NCI-H446 treated with DMSO at 0.1 percent for 48 hours (cell line): ENCODE data around the gene KLHL22.
"Not testable (repeated sequence)": the region's sequence is repeated elsewhere in the genome, so short reads cannot be mapped to it uniquely, and the experiment has no call there.

ENCODE experiments used
- DNase-seq: peaks from one replicate; lab custom pipeline; 2025; lab: John Stamatoyannopoulos, UW

KLHL22 gene

DNA sequence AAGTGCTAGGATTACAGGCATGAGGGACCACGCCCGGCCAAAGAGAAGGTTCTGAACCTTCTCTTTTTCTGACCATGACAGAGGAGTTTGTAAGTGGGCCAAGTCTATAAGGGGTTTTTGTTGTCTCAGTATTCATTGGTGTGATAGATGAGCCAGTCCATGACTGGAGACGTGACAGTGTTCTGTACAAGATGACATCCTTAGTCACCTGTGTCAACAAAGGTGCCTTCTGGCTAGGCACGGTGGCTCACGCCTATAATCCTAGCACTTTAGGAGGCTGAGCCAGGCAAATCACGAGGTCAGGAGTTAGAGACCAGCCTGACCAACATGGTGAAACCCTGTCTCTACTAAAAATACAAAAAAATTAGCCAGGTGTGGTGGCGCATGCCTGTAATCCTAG lies 4.2 kb upstream of the KLHL22 start:
- DNase-seq = no peak

DNA sequence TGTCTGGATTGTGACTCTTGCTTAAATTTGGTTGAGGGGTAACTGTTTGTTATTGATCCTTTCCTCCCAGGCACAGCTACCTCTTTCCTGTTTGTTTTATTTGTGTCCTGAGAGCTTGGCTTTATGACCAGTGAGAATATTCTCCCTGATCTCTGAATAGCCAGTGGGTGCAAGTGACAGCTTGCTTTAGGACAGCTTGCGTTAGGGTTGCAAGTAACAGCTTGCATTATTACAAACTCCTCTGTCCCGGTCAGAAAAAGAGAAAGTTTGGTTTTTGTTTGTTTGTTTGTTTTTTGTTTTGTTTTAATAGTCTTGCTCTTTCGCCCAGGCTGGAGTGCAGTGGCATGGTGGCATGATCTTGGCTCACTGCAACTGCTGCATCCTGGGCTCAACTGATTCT lies 3.3 kb upstream of the KLHL22 start:
- DNase-seq = no peak

DNA sequence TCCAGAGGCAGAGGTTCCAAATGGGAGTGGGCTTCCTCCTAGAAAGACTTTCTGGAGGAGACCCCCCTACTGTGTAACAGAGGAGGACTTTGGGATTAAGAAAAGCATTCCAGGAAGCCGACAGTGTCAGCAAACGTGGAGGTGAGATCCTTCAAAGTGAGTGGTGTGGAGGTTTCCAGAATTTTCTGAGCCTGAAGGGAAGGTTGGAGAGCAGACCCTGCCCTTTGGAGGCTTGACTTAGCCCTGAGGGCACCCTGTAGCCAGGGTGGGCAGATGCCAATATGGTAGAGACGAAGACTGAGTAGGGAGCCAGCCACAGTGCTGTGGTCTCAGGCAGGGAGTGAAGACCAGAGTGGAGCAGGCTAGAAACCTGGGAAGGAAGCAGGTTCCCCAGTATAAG lies 1.8 kb upstream of the KLHL22 start:
- no peak for DNase-seq

DNA sequence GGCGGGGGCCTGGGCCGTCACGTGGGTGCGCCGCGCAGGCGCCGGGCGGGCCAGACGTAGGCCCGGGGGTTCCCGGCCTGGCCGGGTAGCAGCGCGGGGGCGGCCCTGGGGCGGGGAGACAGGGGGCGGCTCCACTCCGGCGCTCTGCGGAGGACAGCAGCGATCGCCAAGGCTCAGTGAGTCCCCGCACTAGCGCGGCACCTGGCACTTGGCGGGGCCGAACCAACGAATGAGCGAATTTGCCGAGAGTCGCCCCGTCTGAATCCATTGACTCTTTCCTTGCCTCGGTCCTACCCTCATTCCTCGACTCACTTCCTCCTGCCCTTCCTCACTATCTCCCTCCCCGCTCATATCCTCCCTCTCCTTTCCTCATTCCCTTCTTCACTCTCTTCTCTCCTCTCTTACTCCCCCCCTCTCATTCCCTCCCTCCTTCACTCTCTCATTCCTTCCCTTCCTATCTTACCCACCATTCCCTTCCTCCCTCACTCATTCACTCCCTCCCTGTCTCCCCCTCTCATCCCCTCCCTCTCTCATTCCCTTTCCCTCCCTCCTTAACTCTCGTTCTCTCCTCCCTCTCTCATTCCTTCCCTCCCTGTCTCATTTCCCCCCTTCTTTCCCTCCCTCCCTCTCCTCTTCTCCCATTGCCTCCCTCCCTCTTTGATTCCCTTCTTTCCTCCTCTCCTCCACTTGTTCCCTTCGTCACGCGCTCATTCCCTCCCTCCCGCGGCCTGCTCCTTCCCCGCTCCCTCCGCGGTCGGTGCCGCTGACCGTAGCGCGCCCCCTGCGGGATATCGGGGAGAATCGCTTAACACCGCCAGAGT lies 476 bp upstream of the KLHL22 start:
- DNase-seq = peak; percentile 81

DNA sequence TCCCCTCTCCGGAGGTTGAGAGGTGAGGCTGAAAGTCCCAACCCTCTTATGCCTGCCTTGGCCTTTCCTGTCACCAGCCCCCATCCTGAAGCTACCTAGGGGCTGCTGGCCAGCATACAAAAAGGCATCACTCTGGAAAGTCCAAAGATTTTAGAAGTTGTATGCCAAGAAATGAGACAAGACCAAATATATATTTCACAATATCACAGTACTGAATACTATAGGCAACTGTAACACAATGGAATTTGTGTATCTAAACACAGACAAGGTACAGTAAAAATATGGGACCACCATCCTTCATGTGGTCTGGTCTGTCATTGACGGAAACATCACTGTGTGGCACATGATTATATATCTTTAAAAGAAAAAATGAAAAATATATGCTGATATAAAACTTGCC lies 4.2 kb downstream of the KLHL22 start:
- DNase-seq = no peak

DNA sequence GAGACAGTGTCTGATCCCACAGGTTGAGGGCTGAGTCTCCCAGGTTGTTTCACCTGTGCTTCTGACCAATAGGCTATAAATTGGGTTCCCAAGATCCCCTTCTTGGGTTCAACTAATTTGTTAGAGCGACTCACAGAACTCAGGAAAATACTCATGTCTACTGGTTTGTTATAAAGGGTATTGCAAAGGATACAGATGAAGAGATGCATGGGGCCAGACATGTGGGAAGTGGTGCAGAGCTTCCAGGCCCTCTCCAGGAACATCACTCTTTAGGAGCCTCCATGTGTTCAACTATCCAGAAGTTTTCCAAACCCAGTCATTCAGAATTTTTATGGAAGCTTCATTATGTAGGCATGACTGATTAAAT lies 4.7 kb downstream of the KLHL22 start:
- no peak for DNase-seq

DNA sequence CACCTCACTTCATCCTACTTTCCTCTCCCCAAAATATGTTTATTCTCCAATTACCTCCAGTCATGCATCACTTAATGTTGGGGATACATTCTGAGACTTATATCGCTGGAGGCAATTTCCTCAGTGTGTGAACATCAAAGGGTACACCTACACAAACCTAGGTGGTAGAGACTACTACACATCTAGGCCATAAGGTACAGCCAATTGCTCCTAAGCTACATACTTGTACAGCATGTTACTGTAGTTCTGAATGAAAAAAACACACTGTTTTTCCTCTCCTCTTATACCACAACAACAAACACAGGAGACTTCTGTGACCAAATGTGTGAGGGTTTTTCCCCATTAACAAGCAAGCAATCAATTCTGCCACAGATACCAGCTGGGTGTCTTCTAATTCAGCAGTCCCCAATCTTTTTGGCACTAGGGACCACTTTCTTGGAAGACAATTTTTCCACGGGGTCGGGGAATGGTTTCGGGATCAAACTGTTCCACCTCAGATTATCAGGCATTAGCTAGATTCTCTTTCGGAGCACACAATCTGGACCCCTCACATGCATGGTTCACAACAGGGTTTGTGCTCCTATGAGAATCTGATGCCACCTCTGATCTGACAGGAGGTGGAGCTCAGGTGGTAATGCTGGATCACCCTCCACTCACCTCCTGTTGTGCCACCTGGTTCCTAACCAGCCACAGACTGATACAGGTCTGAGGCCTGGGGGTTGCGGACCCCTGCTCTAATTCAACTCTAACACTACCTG lies 5.2 kb downstream of the KLHL22 start:
- no peak for DNase-seq

DNA sequence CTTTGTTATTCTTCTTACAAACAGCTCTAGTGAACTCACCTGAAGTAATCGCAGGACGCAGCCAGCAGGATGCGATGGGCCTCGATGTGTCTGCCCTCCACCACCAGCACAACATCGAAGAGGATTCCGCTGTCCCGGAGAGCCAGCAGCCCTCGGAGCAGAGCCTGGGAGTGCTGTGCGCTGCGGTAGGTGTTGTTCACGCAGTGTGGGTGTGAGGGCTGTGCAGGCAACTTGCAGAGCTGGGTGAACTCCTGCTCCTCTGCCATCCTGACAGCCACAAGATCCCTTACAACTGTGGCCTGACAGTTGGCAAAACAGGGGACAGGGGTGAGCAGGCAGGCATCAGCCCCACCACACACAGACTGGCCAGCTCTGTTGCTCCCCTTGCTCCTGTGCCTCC lies 6.6 kb downstream of the KLHL22 start:
- no peak for DNase-seq

DNA sequence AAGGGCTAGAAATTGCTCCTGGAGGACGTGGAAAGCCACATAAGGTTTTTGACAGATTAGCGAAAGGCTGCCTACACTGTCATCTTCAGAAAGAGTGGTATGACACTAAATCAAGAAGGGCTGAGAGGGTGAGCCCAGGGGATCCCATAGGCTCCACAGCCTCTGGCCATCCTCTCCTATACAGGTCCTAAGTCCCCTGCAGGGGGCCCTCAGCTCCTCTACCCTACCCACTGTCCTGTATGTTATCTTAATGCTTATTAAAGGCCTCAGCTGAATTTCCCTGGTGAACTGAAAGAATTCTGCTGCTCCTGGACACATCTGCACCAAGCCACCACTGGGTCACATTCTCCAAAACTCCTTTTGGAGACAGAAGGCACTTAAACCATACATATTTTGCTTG lies 7.9 kb downstream of the KLHL22 start:
- no peak for DNase-seq

DNA sequence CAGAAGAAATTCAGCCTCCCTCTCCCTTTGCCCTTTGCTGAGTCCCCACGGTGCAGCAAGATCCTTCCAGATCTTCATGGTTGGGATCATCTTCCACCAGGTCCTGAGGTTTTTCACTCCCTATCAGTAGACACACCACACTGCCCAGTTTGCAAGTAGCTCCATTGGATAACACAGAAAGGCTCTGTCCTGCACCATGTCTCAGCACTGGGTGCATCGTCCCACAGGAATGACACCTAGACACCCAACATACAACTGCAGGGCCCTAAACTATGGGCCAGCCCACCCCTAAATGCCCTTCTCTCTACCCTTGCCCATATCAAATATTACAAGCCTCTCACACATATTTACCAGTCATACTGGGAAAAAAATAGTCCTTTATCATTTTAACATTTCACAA lies 9.4 kb downstream of the KLHL22 start:
- DNase-seq = no peak

DNA sequence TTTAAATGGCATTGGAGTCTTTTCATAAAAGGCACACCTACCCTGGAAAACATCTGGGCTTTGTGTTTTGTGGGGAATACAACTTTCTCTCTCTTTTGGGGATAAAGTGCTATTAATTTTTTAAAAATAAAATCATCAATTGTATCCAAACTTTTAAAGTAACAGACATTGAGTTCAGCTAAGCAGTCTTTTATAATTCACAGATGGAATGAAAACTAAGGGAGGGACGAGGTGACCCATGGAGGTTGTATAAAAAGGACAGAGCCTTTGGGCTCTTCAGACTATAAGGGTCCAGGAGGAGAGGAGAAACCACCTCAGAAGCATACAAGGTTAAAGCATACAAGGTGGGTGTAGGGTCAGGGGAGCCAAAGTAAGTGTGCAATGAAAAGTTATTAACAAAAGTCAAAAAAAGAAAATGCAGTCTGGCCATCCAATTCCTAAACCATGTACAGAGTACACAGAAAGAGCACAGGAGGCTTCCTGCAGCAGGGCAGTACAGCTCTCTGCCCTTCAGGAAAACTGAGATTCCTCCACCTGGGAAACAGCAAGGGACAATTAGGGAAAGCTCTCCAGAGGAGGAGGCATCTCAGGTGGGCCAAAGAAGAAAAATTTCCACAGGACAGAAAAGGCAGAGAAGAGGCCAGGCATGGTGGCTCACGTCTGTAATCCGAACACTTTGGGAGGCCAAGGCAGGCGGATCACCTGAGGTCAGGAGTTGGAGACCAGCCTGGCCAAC lies 10.5 kb downstream of the KLHL22 start:
- no peak for DNase-seq

DNA sequence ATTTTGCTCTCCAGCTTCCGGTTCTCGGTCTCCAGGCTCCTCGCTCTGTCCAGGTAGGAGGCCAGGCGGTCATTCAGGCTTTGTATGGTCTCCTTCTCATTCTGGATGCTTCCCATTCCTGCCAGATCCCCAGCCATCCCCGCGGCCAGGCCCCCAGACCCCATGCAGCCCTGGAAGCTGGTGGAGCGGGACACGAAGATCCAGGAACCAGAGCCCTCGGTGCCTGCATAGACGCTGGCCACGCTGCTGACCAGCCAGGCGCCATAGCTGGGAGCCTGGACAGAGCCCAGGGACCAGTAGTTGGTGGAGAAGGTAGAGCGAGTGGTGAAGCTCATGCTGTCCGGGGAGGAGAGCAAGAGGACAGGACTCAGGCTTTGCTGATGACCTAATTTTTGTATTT lies 11.8 kb downstream of the KLHL22 start:
- DNase-seq = no peak

DNA sequence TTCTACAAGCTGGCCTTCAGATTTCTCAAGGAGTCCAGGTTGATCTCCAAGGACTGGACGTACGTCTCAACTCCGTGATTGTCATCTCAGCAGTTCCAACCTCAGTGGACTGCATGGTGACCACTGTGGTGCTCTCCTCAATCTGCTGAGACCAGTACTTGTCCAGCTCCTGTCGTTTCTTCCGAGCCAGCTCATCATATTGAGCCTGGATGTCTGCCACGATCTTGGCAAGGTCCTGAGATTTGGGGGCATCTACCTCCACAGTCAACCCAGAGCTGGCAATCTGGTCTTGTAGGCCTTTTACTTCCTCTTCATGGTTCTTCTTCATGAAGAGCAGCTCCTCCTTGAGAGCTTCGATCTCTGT lies 12.5 kb downstream of the KLHL22 start:
- not testable (repeated sequence) for DNase-seq

DNA sequence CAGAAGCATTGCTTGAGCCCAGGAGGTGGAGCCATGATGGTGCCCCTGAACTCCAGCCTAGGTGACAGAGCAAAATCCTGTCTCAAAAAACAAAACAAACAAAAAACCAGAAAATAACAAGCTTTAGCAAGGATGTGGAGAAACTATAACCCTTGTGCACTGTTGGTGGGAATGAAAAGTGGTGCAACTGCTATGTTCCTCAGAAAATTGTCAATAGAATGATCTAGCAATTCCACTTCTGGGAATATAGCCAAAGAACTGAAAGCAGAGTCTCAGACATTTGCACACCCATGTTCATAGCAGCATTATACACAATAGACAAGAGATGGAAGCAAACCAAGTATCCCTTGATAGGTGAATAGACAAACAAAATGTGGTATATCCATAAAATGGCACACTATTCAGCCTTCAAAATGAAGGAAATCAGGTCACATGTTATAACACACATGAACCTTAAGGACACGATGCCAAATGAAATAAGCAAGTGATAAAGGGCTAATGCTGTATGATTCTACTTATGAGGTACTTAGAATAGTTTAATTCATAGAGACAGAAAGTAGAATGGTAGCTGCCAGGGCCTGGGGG lies 15.9 kb downstream of the KLHL22 start:
- DNase-seq = no peak

DNA sequence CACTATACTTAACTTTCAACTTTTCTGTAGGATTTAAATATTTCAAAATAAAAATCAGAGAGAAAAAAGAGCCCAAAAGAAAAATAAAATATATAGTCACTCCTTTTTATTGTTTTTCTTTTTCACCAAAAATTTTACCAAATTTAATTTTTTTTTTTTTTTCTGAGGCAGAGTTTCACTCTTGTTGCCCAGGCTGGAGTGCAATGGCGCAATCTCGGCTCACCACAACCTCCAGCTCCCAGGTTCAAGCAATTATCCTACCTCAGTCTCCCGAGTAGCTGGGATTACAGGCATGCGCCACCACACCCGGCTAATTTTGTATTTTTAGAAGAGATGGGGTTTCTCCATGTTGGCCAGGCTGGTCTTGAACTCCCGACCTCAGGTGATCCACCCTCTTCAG lies 17.5 kb downstream of the KLHL22 start:
- DNase-seq = not testable (repeated sequence)

DNA sequence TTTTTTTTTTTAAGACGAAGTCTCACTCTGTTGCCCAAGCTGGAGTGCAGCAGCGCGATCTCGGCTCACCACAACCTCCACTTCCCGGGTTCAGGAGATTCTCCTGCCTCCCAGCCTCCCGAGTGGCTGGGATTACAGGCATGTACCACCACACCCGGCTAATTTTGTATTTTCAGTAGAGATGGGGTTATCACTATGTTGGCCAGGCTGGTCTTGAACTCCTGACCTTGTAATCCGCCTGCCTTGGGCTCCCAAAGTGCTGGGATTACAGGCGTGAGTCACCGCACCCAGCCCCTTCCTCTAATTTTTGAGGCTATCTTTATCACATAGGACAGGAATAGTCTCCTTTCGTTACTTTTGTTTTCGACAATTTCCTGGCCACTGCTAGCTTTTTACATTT lies 20.0 kb downstream of the KLHL22 start:
- DNase-seq = not testable (repeated sequence)

DNA sequence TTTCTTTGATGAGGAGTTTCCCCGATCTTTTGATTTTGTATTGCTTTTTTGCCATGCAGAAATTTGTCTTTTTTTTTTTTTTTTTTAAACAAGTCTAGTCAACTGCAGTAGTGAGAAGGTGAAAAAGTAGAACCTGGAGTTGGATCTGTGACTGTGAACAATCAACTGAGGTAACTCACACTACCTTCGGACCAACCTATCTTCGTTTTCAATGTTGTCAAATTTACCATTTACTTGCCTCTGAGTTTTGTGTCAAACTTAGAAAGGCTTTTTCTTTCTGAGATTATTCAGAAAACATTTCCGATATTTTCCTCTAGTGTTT lies 20.5 kb downstream of the KLHL22 start:
- no peak for DNase-seq

DNA sequence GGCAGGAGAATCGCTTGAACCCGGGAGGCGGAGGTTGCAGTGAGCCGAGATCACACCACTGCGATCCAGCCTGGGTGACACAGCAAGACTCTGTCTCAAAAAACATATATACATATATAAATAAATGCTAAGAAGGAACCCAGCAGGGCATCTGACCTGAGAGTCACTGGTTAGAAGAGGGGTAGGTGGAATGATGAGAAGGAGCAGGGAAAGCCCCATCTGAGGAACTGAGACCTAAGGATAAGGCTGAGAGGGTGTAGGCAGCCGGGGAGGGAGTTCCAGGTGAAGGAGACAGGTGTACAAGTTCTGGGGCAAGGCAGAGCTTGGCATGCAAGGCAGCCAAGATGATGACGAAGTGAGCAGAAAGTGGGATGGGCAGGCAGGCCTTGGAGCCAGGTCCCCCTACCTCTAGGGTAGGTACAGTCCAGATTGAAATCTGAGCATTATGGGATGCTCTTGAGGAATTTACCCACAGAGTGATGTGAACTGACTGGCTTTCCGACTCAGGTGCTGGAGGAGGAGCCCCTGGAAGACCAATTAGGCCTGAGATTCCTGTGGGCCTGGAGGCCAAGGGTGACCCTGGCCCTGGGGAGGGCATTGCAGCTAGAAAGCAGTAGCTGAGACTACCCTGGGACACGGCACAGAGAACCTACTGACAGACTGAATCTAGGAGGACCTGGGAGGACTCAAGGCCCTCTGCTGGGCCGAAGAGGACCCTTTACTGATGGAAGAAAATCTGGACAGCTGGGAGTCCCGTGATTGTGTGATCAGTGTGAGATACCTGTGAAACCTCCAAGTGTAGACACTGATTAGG lies 22.8 kb downstream of the KLHL22 start:
- DNase-seq = no peak

DNA sequence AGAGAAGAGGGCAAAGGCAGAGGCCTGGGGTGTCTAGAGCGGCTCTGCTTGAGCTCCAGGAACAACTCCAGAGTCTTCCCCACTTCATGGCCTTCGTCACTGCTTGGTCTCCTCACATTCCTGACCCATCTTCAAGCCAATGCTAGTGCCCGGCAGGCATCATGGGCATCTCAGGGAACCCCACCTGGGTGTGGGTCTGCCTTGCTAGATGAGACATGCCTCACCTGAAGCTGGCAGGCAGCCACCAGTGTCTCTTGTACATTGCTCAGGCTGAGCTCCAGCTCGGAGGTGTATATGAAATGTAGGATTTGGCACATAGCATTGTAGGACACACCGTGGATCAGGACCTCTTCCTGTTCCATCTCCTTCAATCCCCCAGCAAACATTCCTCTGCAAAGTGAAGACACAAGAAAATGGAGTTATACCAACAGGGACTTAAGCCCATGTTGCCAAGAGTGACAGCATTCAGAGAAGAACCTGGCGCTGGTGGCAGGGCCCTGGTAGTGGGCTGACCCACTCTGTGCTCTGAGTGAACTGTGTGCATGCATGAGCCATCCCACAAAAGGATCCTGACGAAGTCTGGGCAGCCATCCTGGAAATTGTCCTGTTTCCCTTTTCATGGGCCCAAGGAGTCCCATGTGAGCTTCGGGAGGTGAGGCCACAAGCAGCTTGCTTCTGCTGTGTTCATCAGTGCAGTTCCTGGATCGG lies 24.3 kb downstream of the KLHL22 start:
- no peak for DNase-seq

DNA sequence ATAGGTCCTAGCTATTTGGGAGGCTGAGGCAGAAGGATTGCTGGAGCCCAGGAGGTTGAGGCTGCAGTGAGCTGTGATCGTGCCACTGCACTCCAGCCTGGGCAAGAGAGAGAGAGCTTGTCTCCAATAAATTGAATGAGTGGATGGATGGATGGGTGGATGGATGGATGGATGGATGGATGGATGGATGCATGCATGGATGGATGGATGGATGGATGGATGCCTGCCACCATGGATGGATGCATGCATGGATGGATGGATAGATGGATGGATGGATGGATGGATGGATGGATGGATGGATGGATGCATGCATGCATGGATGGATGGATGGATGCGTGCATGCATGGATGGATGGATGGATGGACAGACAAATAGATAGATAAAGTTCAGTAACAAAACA lies 25.1 kb downstream of the KLHL22 start:
- DNase-seq = not testable (repeated sequence)
